CD14-positive monocyte (primary cell): ENCODE data around the gene NFYC. TPM values are rescaled to one million over a fixed set of nuclear protein-coding genes. Genes with fewer than 3 reads are reported as not detected.

Source experiments
- DNase-seq, 3 donors: peaks; one replicate each; pipeline ENCODE4 v3.0.0-alpha.2; 2011 to 2022
- H2AFZ ChIP-seq: 2 replicates; pipeline ENCODE4 v1.6.0; 2012; ENCODE audit warnings: mild to moderate bottlenecking, low read depth, low read length, inconsistent platforms; ENCODE audit not compliant: insufficient read depth, poor library complexity, severe bottlenecking
- H3K27ac ChIP-seq, 2 donors: 1 replicate in 1 of 2; 2 replicates in 1 of 2; pipeline ENCODE4 v1.5.1; 2012 to 2013; ENCODE audit warnings: low read length in 2 of 2, control low read depth in 1 of 2, inconsistent platforms in 1 of 2, low read depth in 1 of 2, mild to moderate bottlenecking in 1 of 2
- H3K27me3 ChIP-seq, 2 donors: one replicate each; pipeline versions ENCODE4 v1.6.0 to v1.6.1; 2011 to 2013; ENCODE audit warnings: low read length in 2 of 2; ENCODE audit not compliant: control insufficient read depth in 2 of 2, insufficient read depth in 2 of 2
- H3K36me3 ChIP-seq, 2 donors: replicated peaks in 1 of 2; 1 replicate in 1 of 2; 2 replicates in 1 of 2; pipeline versions ENCODE4 v1.5.1 to v1.6.1; 2012 to 2013; ENCODE audit warnings: low read length in 2 of 2, control low read depth in 1 of 2, inconsistent platforms in 1 of 2, mild to moderate bottlenecking in 1 of 2; ENCODE audit not compliant: insufficient read depth in 2 of 2, control insufficient read depth in 1 of 2
- H3K4me1 ChIP-seq, 2 donors: 1 replicate in 1 of 2; 2 replicates in 1 of 2; pipeline versions ENCODE4 v1.5.1 to v1.6.1; 2012 to 2013; ENCODE audit warnings: low read length in 2 of 2, control low read depth in 1 of 2, inconsistent platforms in 1 of 2, mild to moderate bottlenecking in 1 of 2, moderate library complexity in 1 of 2; ENCODE audit not compliant: insufficient read depth in 2 of 2, control insufficient read depth in 1 of 2
- H3K4me2 ChIP-seq: replicated peaks from 2 replicates; pipeline ENCODE3; 2012; ENCODE audit warnings: low read length, moderate library complexity, mild to moderate bottlenecking; ENCODE audit not compliant: poor library complexity, severe bottlenecking; ENCODE audit errors: extremely low read depth
- H3K4me3 ChIP-seq, 3 experiments: fragments of 200-600 bp in 1 of 3; sonication (generic) in 1 of 3; replicated peaks in 1 of 3; 1 replicate in 2 of 3; 2 replicates in 1 of 3; pipeline ENCODE4 v1.5.1; 2011 to 2013; ENCODE audit warnings: low read length in 3 of 3, mild to moderate bottlenecking in 3 of 3, control low read depth in 2 of 3, low read depth in 2 of 3, inconsistent platforms in 1 of 3, moderate library complexity in 1 of 3
- H3K79me2 ChIP-seq: 2 replicates; pipeline ENCODE4 v1.6.0; 2012; ENCODE audit warnings: mild to moderate bottlenecking, control low read depth, inconsistent platforms, low read length, moderate library complexity; ENCODE audit not compliant: insufficient read depth
- H3K9ac ChIP-seq: 2 replicates; pipeline ENCODE4 v1.6.0; 2017; ENCODE audit warnings: low read length, mild to moderate bottlenecking; ENCODE audit not compliant: insufficient read depth, poor library complexity, severe bottlenecking
- H3K9me3 ChIP-seq, 2 donors: replicated peaks in 1 of 2; 1 replicate in 1 of 2; 2 replicates in 1 of 2; pipeline versions ENCODE4 v1.5.1 to v1.6.1; 2012 to 2013; ENCODE audit warnings: low read length in 2 of 2, control low read depth in 1 of 2; ENCODE audit not compliant: control insufficient read depth in 1 of 2, insufficient read depth in 1 of 2
- H4K20me1 ChIP-seq: 2 replicates; pipeline ENCODE4 v1.6.0; 2012; ENCODE audit warnings: mild to moderate bottlenecking, low read length, control low read depth, moderate library complexity; ENCODE audit not compliant: insufficient read depth
- H3K27ac Mint-ChIP-seq, 7 donors: one replicate each; pipeline ENCODE4 v1.8.0; 2020; ENCODE audit warnings: mild to moderate bottlenecking in 7 of 7, mixed read lengths in 7 of 7, moderate library complexity in 6 of 7, inconsistent platforms in 2 of 7
- H3K27me3 Mint-ChIP-seq, 3 donors: one replicate each; pipeline ENCODE4 v1.8.0; 2021 to 2022; ENCODE audit warnings: low read depth in 3 of 3, mild to moderate bottlenecking in 3 of 3, mixed read lengths in 3 of 3, moderate library complexity in 3 of 3, inconsistent platforms in 1 of 3
- H3K36me3 Mint-ChIP-seq, 2 donors: one replicate each; pipeline ENCODE4 v1.8.0; 2020; ENCODE audit warnings: mixed read lengths in 2 of 2, inconsistent platforms in 1 of 2, mild to moderate bottlenecking in 1 of 2
- H3K4me1 Mint-ChIP-seq: one replicate; pipeline ENCODE4 v1.8.0; 2020; ENCODE audit warnings: mild to moderate bottlenecking, mixed read lengths
- H3K4me3 Mint-ChIP-seq, 2 donors: one replicate each; pipeline ENCODE4 v1.8.0; 2020; ENCODE audit warnings: mild to moderate bottlenecking in 2 of 2, mixed read lengths in 2 of 2, moderate library complexity in 1 of 2
- H3K9me3 Mint-ChIP-seq, 7 donors: one replicate each; pipeline ENCODE4 v1.8.0; 2020 to 2022; ENCODE audit warnings: mixed read lengths in 7 of 7, mild to moderate bottlenecking in 6 of 7, moderate library complexity in 6 of 7, inconsistent platforms in 2 of 7
- CTCF ChIP-seq: fragments of 200-600 bp; IDR thresholded peaks from one replicate; pipeline ENCODE4 v1.8.0; 2022; ENCODE audit warnings: antibody characterized with exemption, mild to moderate bottlenecking
- WGBS: methylation state at CpG from one replicate; pipeline ENCODE4 v1.1.5; 2013; ENCODE audit warnings: missing lambda C conversion rate; ENCODE audit not compliant: insufficient coverage; 5-methylcytosine and 5-hydroxymethylcytosine counted together
- intact Hi-C, 2 donors: fragments of 100-400 bp; cut with micrococcal nuclease; formaldehyde crosslinking; loops; one replicate each; pipeline versions ENCODE4 v1.15.0 to v1.15.1; 2023
- polyA plus RNA-seq, 3 donors: library from polyadenylated mRNA; depleted of rRNA in 1 of 3; unstranded in 2 of 3; stranded (reverse) in 1 of 3; fragments of 300-500 nt in 2 of 3; fragments of >200 nt in 1 of 3; fragmentation: Illumina TruSeq in 2 of 3; gene quantifications; 1 replicate in 2 of 3; 2 replicates in 1 of 3; pipeline ENCODE4 v1.2.3, GENCODE V29; 2012 to 2021

The NFYC gene
- polyA plus RNA-seq, 3 donors, result 61.2 to 142 (median 68.2) TPM

GRCh38 chr1:40777224-40777970 lies 85.9 kb downstream of the NFYC start:
- peaks cover 6% of the 10 kb centered on the region for H4K20me1 ChIP-seq
- no peak overlapping the region for H3K9ac ChIP-seq
- TF ChIP-seq CTCF, result no peak
- no peak overlapping the region for H3K27ac ChIP-seq
- H3K4me2 ChIP-seq, result no peak overlapping the region
- Mint-ChIP-seq H3K9me3 (peaks cover 0 to 14% (median 6%) of the 10 kb centered on the region in 7 donors), H3K4me1 (no peaks in the 10 kb centered on the region), H3K27ac (peak overlapping the region in 2 of 7 donors; percentile 22 to 37), H3K27me3 (peaks cover 15 to 18% (median 17%) of the 10 kb centered on the region in 3 donors), H3K36me3 (peaks cover 47 to 48% of the 10 kb centered on the region in 2 donors), H3K4me3 (no peak overlapping the region)
- H3K9me3 ChIP-seq, result peaks cover 5% of the 10 kb centered on the region in 2 donors
- no peak overlapping the region for H3K4me3 ChIP-seq
- DNase-seq, result no peak
- no peaks in the 10 kb centered on the region for H3K79me2 ChIP-seq
- peaks cover 8 to 41% of the 10 kb centered on the region in 2 donors for H3K36me3 ChIP-seq
- no peak overlapping the region for H2AFZ ChIP-seq
- intact Hi-C loops, result loop anchor here in 1 of 2 donors (10.0 kb wide), 1 partner anchor 177 kb away; no protein-coding TSS in a partner anchor
- peaks cover 7 to 13% of the 10 kb centered on the region in 2 donors for H3K27me3 ChIP-seq
- WGBS, result no CpG with 5 or more reads among the region's 2 CpGs
- H3K4me1 ChIP-seq, result peaks cover 0 to under 1% of the 10 kb centered on the region in 2 donors

GRCh38 chr1:40780678-40781607 lies 89.4 kb downstream of the NFYC start:
- Histone ChIP-seq H3K79me2 (no peaks in the 10 kb centered on the region), H3K4me3 (no peak overlapping the region), H3K9ac (no peak overlapping the region), H3K4me2 (no peak overlapping the region), H3K27ac (no peak overlapping the region), H3K27me3 (peaks cover 18 to 41% of the 10 kb centered on the region in 2 donors), H3K4me1 (peaks cover 9 to 16% of the 10 kb centered on the region in 2 donors), H3K36me3 (peaks cover 3 to 7% of the 10 kb centered on the region in 2 donors), H3K9me3 (peaks cover 5 to 9% of the 10 kb centered on the region in 2 donors), H2AFZ (no peak overlapping the region), H4K20me1 (no peaks in the 10 kb centered on the region)
- peaks cover 13% of the 10 kb centered on the region for H3K4me1 Mint-ChIP-seq
- no peak for TF ChIP-seq CTCF
- H3K4me3 Mint-ChIP-seq, result peak overlapping the region in 1 of 2 donors; percentile 44
- peaks cover 23 to 25% of the 10 kb centered on the region in 2 donors for H3K36me3 Mint-ChIP-seq
- H3K27me3 Mint-ChIP-seq, result peaks cover 42 to 49% (median 42%) of the 10 kb centered on the region in 3 donors
- no peak for DNase-seq
- intact Hi-C loops, result no loop called here
- peak overlapping the region in 1 of 7 donors; percentile 4 for H3K27ac Mint-ChIP-seq
- WGBS, result 77% methylated on average over 9 of the region's 11 CpGs
- peaks cover 2 to 15% (median 7%) of the 10 kb centered on the region in 7 donors for H3K9me3 Mint-ChIP-seq
